Fibroblast of pulmonary artery (primary cell): ENCODE data around the gene CRLF3.

ENCODE experiments used
- DNase-seq: peaks from one replicate; pipeline ENCODE4 v3.0.0-alpha.2; 2010; ENCODE audit warnings: low read depth
- H3K4me3 ChIP-seq: replicated peaks from 2 replicates; pipeline ENCODE4 v1.5.1; 2011; ENCODE audit warnings: low read depth, mild to moderate bottlenecking, control low read depth, low read length, moderate library complexity
- TF ChIP-seq, protein P1 (sequence below): IDR thresholded peaks from 2 replicates; pipeline ENCODE4 v1.5.1; 2011; ENCODE audit warnings: mild to moderate bottlenecking, control low read depth, low read length, inconsistent platforms; ENCODE audit errors: missing control alignments

The CRLF3 gene

DNA sequence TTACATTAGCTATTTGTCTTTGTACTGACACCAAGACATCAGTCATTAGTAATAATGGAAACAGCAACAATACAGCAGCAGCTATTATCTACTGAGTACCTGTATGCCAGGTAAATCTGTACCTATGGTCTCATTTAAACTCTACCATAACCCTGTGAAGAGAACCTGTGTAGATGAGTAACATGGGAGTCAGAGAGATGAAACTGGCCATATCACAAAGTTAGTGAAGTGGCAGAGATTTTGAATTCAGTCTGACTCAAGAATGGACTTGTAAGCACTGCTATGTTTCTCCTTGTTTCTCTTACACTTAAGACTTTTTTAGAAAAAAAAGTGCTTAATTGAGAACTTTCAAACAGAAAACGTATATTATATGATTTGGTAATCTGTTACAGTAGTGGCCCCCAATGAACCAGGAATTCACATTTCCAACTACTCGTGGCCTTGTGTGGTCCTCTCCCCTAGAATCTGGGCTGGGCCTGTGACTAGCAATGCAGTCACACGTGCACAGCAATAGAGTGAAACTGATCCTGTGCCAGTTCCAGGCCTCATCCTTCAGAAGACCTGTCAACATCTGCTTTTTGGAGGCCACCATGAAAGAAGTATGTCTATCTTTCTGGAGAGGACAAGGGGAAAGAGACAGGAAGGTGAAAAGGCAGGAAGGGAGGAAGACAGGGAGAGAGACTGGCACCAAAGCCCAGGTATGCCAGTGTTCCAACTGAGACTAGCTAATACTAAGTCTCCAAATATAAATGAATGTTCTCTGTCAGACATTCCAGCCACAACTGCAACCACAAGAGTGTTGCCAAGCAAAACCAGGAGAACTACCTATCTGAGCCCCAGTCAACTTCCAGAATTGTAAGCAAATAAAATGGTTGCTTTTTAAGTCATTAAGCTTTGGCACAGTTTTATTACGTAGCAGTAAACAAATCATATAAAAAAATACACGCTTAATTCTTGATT is 12.0 kb downstream of the CRLF3 start:
- TF ChIP-seq, protein P1, sequence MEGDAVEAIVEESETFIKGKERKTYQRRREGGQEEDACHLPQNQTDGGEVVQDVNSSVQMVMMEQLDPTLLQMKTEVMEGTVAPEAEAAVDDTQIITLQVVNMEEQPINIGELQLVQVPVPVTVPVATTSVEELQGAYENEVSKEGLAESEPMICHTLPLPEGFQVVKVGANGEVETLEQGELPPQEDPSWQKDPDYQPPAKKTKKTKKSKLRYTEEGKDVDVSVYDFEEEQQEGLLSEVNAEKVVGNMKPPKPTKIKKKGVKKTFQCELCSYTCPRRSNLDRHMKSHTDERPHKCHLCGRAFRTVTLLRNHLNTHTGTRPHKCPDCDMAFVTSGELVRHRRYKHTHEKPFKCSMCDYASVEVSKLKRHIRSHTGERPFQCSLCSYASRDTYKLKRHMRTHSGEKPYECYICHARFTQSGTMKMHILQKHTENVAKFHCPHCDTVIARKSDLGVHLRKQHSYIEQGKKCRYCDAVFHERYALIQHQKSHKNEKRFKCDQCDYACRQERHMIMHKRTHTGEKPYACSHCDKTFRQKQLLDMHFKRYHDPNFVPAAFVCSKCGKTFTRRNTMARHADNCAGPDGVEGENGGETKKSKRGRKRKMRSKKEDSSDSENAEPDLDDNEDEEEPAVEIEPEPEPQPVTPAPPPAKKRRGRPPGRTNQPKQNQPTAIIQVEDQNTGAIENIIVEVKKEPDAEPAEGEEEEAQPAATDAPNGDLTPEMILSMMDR, result no peak

DNA sequence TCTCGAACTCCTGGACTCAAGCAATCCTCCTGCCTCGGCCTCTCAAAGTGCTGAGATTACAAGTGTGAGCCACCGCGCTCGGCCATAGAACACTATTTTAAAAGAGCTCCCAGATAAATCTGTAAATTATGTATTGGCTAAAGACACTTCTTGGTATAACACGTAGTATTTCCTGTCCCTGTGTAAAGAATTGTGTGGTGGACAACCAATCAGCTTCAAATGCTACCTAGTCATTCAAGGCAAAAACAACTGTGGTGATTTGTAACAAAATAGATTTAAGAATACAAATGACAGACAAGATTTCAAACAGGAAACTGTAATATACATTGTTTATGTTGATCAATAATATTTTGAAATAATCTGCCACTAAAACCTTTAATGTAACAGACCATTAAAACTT is 14.6 kb downstream of the CRLF3 start:
- no peak overlapping the region for H3K4me3 ChIP-seq
- no peak for DNase-seq
- TF ChIP-seq, protein P1, result no peak

More for the DNA sequence above, 12.0 kb downstream of the CRLF3 start:
- no peak overlapping the region for H3K4me3 ChIP-seq
- peak; percentile 18 for DNase-seq

DNA sequence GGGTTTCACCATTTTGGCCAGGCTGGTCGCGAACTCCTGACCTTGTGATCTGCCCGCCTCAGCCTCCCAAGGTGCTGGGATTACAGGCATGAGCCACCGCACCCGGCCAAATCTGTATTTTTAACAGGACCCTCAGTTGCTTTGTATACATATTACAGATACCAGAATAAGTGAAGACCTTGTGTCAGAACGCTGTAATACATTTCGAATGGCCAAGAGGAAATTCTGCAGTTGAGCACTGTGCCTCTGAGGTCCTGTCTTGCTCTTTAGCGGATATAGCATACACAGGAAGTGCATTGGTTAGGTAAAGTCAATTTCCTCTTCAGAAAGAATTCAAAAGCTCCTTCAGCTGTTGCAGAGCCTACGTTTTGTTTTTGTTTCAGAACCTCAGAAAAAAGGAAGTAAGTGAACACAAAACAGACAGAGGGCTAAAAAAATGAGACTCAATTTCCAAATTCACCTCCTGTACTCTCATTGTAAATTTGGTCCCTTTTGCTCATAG is 15.7 kb downstream of the CRLF3 start:
- no peak overlapping the region for H3K4me3 ChIP-seq
- TF ChIP-seq, protein P1, result no peak
- no peak for DNase-seq

DNA sequence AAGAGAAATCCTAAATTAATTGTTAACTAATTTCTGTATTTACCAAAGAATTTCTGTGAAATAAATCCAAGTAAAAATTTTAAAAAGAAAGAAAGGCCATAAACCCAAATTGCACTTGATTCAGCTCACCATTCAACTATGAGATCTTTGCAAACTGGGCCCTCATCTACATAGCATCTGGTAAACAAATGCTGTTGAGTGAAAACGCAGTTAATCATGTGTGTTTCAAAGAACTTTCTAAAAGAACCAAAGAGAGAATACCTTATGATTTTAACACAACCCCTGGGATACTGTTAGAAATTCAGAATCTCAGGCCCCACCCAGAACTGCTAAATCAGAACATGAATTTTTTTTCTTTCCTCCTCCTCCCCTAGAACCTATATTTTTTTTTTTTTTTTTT is 16.6 kb downstream of the CRLF3 start:
- TF ChIP-seq, protein P1, result no peak
- no peak overlapping the region for H3K4me3 ChIP-seq
- DNase-seq, result no peak

DNA sequence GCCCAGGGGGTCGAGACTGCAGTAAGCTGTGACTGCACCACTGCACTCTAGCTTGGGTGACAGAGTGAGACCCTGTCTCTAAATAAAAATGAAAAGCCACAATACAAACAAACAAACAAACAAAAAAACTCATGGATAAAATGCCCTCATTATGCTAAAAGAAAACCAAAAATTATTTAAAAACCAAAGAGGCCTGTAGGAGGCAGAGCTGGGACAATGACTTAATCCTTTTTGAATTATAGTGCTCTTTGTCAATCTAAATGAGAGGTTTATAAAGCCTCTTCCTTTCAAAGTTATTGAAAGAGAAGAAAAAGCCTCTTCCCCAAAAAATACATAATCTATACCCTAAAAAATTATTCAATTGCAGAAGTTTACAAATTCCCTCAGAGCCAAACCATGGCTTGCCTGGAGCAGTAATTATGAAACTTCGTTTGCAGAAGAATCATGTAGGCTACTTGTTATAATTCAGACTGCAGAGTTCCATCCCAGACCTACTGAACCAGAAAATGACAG is 18.5 kb downstream of the CRLF3 start:
- TF ChIP-seq, protein P1, result peak; percentile 31
- no peak for DNase-seq
- H3K4me3 ChIP-seq, result no peak overlapping the region

DNA sequence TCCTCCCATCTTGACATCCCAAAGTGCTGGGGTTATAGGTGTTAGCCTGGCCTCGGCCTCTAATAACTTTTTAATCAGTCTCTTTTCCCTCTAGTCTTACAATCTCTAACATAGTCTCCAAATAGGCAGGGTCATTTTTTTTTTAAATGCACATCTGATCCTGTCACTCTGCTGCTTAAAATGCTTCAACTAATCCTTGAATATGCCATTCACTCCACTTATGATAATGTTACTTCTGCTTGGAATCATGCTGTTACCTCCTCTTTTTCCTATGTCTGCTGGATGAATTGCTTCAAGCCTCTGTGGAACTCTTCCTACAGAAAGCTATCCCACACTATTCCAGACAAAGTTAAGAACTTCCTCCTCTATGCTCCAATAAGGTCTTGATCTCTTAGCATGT is 22.8 kb downstream of the CRLF3 start:
- no peak for DNase-seq
- TF ChIP-seq, protein P1, result no peak
- no peak overlapping the region for H3K4me3 ChIP-seq
